AG09319 (cell line): ENCODE results near the gene ERCC1.

Source experiments
- DNase-seq: peaks from one replicate; pipeline ENCODE4 v3.0.0-alpha.2; 2010; ENCODE audit warnings: low read depth; ENCODE audit errors: extremely low read depth
- TF ChIP-seq, protein P1 (sequence below): IDR thresholded peaks from 2 replicates; pipeline ENCODE4 v1.5.1; 2011; ENCODE audit warnings: low read depth, mild to moderate bottlenecking, inconsistent platforms, low read length, moderate library complexity

ERCC1 gene

DNA sequence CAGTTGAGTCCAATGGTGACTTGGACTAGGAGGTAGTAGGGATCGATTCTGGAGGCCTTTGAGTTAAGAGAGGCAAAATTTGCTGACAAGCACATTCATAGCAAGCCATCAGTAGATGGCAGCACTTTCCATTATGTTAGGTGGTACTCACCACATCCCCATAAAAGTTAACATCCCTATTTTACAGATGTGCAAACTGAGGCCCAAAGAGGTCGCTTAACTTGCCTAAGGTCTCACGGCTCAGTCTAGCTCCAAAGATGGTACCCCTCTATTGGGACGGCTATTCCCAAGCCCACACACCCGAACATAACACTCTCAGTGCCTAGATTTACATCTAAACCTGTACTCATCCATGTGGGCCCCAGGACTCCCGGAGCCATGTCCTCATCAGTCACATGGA is 22.6 kb upstream of the ERCC1 start:
- TF ChIP-seq, protein P1, sequence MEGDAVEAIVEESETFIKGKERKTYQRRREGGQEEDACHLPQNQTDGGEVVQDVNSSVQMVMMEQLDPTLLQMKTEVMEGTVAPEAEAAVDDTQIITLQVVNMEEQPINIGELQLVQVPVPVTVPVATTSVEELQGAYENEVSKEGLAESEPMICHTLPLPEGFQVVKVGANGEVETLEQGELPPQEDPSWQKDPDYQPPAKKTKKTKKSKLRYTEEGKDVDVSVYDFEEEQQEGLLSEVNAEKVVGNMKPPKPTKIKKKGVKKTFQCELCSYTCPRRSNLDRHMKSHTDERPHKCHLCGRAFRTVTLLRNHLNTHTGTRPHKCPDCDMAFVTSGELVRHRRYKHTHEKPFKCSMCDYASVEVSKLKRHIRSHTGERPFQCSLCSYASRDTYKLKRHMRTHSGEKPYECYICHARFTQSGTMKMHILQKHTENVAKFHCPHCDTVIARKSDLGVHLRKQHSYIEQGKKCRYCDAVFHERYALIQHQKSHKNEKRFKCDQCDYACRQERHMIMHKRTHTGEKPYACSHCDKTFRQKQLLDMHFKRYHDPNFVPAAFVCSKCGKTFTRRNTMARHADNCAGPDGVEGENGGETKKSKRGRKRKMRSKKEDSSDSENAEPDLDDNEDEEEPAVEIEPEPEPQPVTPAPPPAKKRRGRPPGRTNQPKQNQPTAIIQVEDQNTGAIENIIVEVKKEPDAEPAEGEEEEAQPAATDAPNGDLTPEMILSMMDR, result peak; percentile 26
- no peak for DNase-seq

DNA sequence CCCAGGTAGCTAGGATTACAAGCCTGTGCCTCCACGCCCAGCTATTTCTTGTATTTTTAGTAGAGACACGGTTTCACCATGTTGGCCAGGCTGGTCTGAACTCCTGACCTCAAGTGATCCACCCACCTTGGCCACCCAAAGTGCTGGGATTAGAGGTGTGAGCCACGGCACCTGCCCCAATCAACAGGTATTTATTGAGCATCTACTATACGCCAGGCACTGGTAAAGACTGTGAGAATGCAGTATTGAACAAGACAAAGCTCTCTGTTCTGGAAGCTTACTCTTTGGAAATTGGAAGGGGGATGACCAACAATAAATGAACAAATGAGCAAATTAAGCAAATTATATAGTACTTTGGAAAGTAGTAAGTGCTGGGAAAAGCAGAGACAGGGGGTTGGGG is 21.4 kb upstream of the ERCC1 start:
- DNase-seq, result no peak
- TF ChIP-seq, protein P1, result no peak

DNA sequence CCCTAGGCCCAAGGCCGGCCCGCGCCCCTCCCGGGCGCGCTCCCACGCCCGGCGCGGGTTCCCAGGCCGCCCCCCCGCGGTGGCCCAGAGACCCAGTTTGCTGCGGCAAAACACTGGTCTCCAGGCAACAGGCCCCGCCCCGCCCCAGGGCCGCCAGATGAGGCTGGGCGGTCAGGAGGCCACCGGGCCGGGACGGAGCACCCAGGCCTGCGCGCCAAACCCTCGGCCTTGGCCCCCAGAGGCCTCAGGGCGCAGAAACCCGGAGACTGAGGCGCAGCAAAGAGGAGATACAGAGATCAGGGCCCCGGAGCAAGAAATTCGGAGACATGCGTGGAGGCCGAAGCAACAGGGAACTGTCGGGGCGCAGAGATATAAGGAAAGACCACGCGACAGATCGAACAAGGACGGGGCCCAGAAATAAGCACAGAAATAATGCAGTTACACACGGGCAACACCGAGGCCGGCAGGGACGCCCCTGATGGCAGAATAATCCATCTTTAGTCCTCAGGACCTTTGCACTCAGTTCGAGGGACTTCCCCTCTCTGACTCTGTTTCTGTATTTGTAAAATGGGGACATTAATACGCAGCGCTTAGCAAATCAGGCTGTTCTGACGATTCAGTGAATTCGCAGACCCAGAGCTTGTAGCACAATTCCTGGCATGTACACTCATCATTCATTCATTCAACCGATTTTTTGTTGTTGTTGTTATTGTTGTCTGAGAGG is 20.8 kb upstream of the ERCC1 start:
- TF ChIP-seq, protein P1, result no peak
- DNase-seq, result peak; percentile 63

DNA sequence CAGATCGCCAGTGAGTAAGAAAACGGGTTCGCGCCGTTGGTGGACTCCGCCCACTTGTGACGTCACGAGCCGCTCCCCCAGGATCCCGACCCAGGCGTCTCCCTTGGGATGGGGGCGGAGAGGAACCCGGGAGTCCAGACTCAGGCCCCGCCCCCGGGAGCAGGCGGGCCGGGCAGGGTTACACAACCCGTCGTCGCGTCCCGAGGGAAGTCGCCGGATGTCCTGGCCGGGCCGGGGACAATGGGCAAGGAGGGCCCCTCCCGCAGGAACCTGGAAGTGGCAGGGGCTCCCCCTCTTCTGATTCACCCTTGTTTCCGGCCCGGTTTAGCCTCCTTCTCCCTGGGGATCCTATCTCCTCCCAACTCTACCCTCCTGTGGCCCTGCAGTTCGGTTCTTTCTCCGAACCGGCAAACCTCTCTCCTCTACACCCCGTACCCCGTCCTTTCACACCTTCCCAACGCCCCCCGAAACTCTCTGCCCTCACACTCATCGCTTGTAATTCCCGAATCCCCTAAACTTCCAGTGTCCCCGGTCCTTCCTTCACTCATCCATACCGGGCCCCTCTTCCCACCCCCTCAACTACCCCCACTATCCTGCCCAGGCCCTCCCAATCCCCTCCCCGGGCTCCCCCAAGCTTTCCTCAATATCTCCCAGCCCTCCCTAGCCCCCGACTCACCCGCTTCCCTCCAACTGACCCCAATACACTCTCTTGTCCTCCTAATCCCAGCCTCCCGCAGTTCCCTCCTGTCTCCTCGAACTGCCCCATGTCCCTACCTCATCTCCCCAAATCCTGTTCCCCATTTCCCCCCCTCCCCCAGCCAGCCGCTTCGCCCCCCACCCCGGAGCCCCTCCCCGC is 20.0 kb upstream of the ERCC1 start:
- TF ChIP-seq, protein P1, result no peak
- DNase-seq, result peak; percentile 74

DNA sequence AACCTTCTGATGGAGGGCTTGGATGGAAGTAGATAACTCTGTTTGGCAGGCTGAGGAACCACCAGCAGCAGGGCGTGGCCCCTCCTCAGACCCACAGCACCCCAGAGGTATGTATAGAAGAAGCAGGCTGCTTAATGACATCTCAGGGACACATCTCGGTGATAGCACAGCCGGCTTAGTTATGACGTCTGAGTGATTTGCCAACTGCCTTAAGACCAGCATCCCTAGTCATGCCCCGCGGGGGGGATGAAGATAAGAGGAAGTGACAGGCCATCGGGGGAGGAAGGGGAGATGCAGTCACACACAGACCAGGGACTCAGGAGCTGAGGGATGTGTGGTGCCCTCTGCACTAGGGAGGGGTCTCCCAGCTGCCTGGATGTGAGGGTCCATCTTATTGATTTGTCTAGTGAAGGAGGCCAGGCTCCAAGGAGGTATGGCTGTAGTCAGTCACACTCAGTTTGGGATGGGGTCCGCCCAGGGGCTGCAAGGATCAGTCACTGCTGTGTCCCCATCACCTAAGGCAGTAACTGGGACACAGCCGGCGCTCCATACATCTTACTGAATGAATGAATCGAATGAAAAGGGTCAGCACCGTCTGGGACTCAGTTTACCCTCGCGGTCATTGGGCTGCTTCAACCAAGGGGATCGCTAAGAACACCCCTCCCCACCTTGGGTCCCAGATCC is 19.2 kb upstream of the ERCC1 start:
- TF ChIP-seq, protein P1, result no peak
- DNase-seq, result no peak

DNA sequence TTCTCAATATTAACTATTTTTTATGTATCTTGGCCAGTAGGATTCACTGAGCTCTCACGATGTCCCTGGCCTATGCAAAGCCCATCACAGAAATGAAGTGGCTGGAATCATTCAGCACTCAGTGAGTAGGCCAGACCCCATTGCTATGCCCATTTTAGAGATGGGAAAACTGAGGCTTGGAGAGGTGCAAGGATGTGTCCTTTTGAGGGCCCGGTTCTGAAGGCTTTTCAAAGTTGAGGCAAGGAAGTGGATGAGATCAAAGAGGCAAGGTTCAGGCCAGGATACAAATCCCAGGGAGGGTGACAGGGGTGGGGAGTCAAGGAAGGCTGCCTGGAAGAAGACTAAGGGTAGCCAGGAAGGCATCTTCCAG is 18.7 kb upstream of the ERCC1 start:
- no peak for DNase-seq
- TF ChIP-seq, protein P1, result no peak
